ES-I3 (cell line): ENCODE data around the gene SRMS.

Experiments
- H3K36me3 ChIP-seq: 2 replicates; pipeline ENCODE4 v1.6.1; 2013; ENCODE audit warnings: mild to moderate bottlenecking, low read length, control low read depth, moderate library complexity; ENCODE audit not compliant: insufficient read depth
- H3K4me1 ChIP-seq: 2 replicates; pipeline ENCODE4 v1.6.1; 2013; ENCODE audit warnings: mild to moderate bottlenecking, control low read depth, low read length; ENCODE audit not compliant: insufficient read depth
- H3K9ac ChIP-seq: 2 replicates; pipeline ENCODE4 v1.6.1; 2013; ENCODE audit warnings: low read depth, mild to moderate bottlenecking, low read length, moderate library complexity
- H3K9me3 ChIP-seq: 2 replicates; pipeline ENCODE4 v1.6.1; 2013; ENCODE audit warnings: mild to moderate bottlenecking, low read length, moderate library complexity; ENCODE audit not compliant: control insufficient read depth, insufficient read depth

SRMS gene

DNA sequence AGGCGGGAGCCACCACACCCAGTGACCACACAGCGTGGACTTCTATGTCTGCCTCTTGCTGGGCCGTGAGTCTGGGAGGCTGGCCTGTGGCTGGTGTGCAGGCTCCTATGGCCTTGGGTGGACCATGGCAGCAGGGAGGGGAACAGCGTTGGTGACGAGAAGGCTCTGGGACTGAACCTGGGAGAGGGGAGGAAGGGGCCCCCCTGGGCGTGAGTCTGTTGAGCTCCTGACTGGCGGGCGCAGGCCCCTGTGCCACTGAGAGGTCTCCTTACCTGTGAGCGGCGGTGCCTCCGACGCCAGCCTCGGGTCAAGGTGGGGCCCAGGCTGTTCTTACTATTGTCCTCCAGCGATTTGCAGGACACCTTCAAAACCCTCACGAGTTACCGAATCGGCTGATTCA, 39.2 kb upstream of the SRMS start:
- Histone ChIP-seq H3K36me3 (no peaks in the 10 kb centered on the region; the same call in 1 of the 2 replicates), H3K9ac (no peak overlapping the region), H3K9me3 (no peaks in the 10 kb centered on the region), H3K4me1 (no peaks in the 10 kb centered on the region)

DNA sequence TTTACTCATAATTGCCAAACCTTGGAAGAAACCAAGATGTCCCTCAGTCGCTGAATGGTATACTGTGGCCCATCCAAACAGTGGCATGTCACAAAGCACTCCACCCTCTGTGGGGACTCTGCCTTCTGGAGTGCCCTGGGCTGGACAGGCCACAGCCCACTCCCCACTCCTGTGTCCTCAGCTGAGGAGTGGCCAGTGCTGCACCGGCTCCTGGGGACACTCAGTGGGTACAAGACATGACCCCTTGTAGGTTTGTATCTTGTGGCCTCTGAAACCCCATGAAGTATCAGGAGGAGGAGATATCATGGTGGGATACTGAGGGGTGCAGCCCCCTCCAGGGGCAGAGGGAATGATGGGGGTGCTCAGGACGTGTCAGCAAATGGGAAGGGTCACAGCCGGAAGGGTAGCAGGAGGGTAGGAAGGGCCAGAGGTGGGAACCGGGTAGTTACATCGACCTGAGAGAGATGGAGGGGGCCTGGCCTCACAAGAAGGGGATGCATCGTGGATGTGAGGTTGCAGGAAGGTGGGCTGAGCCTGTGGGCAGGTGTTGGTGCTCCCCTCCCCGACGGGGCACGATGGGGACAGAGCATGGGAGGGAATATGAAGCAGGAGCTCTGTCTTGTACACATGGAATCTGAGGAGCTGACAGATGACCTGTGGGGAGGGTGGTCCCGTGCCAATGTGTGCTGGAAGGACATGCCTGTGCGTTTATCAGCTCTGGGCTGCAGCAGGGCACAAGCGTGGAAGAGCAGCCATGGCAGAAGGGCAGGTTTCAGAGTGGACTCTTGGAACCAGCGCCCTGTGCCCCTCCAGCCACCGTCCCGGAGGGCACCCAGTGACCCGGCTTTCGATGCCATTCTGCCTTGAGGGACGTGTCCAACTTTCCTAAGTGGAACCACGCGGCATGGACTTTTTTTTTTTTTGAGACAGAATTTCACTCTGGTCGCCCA, 38.3 kb upstream of the SRMS start:
- no peak overlapping the region for H3K9ac ChIP-seq

DNA sequence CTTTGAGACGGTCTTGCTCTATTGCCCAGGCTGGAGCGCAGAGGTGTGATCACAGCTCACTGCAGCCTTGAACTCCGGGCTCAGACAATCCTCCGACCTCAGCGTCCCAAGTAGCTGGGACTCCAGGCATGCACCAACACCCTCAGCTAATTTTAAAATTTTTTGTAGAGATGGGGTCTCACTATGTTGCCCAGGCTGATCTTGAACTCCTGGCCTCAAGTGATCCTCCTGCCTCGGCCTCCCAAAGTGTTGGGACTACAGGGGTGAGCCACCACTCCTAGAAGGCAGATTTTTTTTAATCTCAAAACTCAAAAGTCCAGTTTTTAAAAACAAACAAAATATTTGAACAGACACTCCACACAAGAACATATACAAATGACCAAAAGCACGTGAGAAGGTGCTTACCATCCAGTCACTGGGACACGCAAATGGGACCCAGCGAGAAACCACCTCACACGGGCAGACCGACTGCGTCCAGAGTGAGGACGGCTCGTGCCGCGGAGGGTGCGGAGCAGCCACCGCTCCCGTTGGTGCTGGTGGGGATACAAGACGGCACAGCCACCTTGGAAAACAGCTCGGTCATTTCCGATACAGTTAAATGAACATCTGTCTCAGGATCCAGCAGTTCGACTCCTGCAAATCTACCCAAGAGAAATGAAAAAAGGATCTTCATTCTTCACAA, 35.0 kb upstream of the SRMS start:
- H3K9ac ChIP-seq: no peak overlapping the region
- no peaks in the 10 kb centered on the region for H3K4me1 ChIP-seq
- no peaks in the 10 kb centered on the region for H3K9me3 ChIP-seq
- H3K36me3 ChIP-seq: no peaks in the 10 kb centered on the region

More for the DNA sequence above, 38.3 kb upstream of the SRMS start:
- H3K36me3 ChIP-seq: no peaks in the 10 kb centered on the region; the same call in 1 of the 2 replicates
- H3K9me3 ChIP-seq: no peaks in the 10 kb centered on the region
- no peaks in the 10 kb centered on the region for H3K4me1 ChIP-seq

DNA sequence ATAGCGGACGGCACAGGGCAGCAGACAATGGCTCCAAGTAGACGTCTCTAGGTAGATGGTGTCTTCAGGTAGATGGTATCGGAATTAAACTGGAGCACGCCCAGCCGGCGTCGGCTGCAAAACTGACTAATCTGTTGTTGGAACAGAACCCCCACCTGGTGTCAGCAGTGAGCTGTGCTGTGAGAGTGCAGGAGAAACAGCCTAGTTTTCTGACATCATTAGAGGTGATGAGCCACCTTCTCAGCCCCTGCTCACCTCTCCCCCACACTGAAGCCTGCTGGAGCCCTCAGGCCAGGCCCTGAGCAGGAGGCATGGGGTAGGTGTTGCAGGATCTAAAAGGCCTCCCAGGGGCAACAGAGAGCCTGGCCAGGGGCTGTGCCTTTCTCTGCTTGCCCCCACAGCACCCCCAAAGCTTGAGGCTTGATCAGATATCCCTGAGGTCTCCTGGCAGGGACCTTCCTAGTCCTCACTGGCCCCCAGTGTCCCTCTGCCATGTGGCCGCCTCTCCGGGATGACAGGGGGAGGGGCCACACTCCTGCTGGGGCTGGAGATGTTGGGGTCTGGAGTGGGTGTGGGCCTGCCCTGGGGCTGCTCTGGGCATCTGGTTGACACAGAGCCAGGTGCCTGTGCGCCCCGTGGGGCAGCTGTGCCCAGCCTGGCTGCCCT, 33.4 kb upstream of the SRMS start:
- Histone ChIP-seq H3K9me3 (no peaks in the 10 kb centered on the region), H3K4me1 (no peaks in the 10 kb centered on the region), H3K9ac (no peak overlapping the region), H3K36me3 (no peaks in the 10 kb centered on the region)

DNA sequence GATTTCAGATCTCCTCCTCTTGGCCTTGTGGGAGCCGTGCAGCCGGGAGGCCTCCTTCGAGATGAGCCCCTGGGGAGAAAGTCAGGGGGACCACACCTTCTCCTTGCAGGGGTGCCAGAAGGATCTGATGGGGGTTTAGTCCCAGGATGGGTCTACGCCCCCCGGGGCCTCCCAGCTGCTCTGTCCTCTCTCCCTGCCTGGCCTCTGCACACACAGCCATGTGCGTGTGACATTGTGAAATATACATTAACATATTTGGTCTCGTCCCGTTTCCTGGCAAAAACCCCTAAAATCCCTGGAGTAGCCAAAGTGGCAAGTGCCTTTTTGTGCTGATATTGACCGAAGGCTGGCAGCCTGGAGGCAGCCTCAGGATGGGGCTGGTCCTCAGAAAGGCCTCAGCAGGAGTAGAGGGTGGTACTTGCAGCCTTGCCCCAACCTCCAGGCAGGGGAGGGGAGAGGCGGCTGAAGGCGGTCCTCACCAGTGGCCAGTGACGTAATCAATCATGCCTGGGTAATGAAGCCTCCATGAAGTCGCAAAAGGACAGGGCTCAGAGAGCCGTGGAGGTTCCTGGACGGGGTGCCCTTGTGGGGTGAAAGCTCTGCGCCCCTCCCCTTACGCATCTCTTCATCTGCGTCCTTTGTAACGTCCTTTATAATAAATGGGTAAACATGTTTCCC, 31.6 kb upstream of the SRMS start:
- Histone ChIP-seq H3K4me1 (no peaks in the 10 kb centered on the region), H3K9me3 (no peaks in the 10 kb centered on the region), H3K36me3 (no peaks in the 10 kb centered on the region), H3K9ac (no peak overlapping the region)

DNA sequence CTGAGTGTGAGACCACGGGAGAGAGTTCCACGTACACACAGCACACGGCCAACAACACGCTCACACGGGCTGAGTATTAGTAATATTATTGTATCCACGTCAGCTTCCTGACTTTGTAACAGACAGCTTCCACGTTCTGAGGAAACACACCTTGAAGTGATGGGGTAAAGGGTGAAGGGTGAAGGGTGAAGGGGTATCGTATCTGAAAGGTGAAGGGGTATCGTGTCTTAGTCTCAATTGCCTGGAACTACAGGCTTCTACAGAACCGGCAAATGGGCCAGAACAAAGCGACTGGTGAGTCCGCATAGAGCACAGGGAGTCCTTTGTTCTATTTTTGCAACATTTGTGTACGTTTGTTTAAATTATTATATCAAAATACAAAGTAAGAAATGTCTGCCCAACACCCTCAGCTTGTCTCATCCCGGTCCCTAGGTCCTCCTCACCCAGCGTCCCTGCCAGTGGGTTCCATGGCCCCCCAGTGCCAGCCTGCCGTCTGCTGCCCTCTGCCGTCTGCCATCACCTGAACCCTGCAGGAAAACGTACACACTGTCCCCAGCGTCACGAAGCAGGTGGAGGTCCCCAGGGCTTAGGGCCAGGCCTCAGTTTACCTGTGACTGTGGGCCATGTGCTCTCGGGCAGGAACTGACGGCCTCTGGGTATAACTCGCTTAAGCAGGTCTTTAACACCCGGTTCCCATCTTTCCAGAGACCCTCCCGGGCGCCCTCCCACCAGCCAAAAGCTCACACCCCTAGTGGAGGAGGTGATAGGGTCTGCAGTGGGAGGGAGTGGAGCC, 30.9 kb upstream of the SRMS start:
- H3K9ac ChIP-seq: no peak overlapping the region
- H3K9me3 ChIP-seq: no peaks in the 10 kb centered on the region
- no peaks in the 10 kb centered on the region for H3K4me1 ChIP-seq
- H3K36me3 ChIP-seq: no peaks in the 10 kb centered on the region

DNA sequence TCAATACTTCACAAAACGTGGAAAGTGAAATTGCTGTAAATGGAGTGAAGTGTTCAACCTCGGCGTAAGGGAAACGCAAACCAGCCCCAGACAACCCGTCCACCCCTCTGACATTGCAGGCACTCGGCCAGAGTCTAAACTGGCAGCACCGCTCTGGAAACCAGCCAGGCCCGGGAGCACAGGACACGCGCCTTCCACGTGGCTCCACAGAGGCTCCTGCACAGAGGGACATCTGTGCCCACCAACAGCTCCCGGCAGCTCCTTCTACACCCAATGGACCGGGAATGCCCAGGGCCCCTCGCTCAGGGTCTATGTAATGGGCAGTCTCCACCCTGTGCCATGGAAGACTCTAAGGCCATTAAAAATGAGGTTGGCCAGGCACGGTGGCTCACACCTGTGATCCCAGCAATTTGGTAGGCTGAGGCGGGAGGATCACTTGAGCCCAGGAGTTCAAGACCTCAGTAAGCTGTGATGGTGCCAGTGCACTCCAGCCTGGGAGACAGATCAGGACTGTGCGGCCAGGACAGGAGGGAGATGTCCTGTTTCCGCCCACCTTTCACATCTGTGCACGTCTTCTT, 29.9 kb upstream of the SRMS start:
- Histone ChIP-seq H3K4me1 (no peaks in the 10 kb centered on the region), H3K9ac (no peak overlapping the region), H3K36me3 (no peaks in the 10 kb centered on the region), H3K9me3 (no peaks in the 10 kb centered on the region)

DNA sequence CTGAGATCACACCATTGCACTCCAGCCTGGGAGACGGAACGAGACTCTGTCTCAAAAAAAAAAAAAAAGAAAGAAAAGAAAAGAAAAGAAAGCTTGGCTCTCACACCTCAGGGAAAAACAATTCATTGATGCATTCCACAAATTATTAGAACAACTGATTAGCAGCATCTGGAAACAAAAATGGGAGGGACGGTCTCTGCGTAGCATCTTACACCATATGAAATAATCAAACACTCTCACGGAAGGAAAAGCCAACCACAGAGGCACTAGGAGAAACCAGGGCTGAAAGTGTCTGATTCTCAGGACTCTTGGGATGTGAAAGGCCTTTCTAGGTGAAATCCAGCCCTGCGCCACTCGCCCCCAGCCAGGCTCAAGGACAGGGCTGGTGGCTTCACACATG, 28.8 kb upstream of the SRMS start:
- Histone ChIP-seq H3K36me3 (no peaks in the 10 kb centered on the region), H3K9me3 (no peaks in the 10 kb centered on the region), H3K4me1 (no peaks in the 10 kb centered on the region), H3K9ac (no peak overlapping the region)

DNA sequence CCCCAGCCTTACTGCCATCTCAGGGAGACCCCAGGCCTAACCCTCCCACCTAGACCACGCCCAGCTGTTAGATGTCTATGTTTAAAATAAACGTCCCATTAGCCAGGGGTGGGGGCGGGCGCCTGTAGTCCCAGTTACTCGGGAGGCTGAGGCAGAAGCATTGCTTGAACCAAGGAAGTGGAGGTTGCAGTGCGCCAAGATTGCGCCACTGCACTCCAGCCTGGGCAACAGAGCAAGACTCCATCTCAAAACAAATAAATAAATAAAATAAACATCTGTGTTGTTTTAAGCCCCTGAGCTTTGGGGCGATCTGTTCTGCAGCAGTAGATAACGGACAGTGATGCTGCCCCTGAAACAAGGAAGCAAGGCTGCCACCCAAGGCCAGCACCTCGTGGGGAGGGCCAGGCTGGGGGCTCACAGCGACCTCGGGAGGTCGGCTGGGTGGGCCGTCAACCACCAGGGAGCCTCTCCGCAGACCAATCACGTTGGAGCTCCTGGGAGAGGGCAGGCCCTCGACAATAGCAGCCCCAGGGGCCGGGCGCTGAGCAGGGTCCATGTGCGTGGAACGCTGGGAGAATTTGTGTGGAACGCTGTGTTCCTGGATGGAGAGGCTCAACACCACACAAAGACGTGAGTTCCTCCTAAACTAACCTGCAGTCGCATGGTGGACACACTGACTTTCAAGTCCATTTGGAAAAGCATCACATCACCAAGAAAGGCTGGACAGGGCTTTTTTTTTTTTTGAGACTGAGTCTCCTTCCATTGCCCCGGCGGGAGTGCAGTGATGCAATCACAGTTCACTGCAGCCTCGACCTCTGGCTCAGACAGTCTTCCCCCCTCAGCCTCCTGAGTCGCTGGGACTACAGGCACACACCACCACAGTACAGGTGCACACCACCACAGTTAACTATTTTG, 27.5 kb upstream of the SRMS start:
- H3K9me3 ChIP-seq: no peaks in the 10 kb centered on the region
- no peak overlapping the region for H3K9ac ChIP-seq
- no peaks in the 10 kb centered on the region for H3K36me3 ChIP-seq
- no peaks in the 10 kb centered on the region for H3K4me1 ChIP-seq

DNA sequence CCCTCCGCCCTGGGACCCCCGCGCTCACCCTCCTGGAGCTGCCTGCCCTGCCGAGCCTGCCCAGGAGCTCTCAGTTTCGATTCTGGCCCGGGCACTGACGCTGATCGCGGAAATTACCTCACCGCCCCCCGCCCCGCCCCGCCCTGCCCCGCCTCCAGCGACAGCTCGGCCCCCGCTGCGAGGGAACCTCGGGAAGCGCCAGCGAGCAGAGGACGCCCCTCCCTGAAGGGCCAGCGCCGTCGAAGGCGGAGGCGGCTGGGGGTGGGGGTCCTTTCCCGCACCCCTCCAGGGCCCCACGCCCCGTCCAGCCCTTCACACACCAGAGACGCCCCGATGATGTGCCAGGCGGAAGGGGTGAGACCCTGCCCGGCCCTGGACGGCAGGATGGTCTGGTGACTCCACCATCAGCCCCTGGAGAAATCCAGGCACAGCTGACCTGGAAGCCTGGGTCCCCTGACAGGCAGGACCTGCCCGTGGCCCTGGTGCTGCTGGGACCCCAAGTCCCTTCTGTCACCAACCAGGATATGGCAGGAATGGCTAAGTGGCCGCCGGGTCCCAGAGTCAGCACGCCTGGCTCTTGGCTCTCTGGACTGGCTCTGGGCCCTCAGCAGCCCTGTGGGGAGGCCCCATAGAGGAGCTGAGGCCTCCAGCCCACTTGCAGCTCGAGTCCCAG, 26.7 kb upstream of the SRMS start, which contains the start of gene HELZ2:
Gene HELZ2 (minus strand): TSS at position 84 of the 673 bp plus-strand sequence. CDS start 1,854 bp downstream, outside the sequence.
- no peaks in the 10 kb centered on the region for H3K4me1 ChIP-seq
- H3K36me3 ChIP-seq: no peaks in the 10 kb centered on the region
- H3K9ac ChIP-seq: peak within 1 kb of the TSS; percentile 42
- no peaks in the 10 kb centered on the region for H3K9me3 ChIP-seq

DNA sequence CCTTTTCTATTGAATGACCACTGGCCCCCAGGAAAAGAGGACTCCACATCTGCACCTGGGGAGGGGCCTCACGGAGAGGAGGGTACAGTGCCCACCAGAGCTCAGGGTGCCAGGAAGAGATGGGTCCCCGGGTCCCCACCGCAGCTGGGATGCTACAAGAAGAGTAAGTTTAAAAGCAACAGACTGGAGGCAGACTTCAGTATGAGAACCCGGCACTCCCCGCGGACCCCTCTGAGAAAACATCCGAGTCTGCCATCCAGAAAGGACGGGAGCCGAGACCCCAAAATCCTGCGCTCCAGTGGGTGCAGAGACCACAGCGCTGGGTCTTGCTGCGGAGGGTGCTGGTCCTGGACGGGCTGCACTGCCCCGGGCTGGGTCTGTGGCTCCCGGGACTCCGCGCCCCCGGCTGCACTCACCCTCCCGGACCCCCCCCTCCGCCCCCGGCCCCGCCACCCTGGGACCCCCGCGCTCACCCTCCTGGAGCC, 26.1 kb upstream of the SRMS start:
- H3K9me3 ChIP-seq: no peaks in the 10 kb centered on the region
- H3K4me1 ChIP-seq: no peaks in the 10 kb centered on the region
- H3K9ac ChIP-seq: peak overlapping the region; percentile 42
- no peaks in the 10 kb centered on the region for H3K36me3 ChIP-seq
